ENCODE measurements around the gene WDFY2. TPM values are rescaled to one million over a fixed set of nuclear protein-coding genes. Genes with fewer than 3 reads are reported as not detected.

WDFY2 gene
- total RNA-seq, 1 experiment from 2014 or later, result 26.4 TPM

GRCh38 chr13:51636349-51636890, 52.2 kb downstream of the WDFY2 start:
- Histone ChIP-seq H3K79me1 (ENCODE audit: insufficient read depth, low read depth, low read length, poor library complexity, severe bottlenecking) (no peaks in the 10 kb centered on the region), H3K4me2 (ENCODE audit: insufficient read depth, insufficient read length, low read length) (no peak overlapping the region), H3K4me1 (ENCODE audit: insufficient read depth, low read length) (peaks cover 11% of the 10 kb centered on the region; the same call in 1 of the 2 replicates), H3K23me2 (ENCODE audit: insufficient read length, low read depth, low read length, poor library complexity, severe bottlenecking) (no peaks in the 10 kb centered on the region), H3K9me3 (ENCODE audit: control insufficient read depth, low read depth, low read length) (no peaks in the 10 kb centered on the region), H3K27ac (ENCODE audit: insufficient read length, low read depth, low read length) (no peak overlapping the region), H3K23ac (ENCODE audit: insufficient read length, low read depth, low read length) (no peak overlapping the region), H3K4ac (ENCODE audit: low read depth, low read length) (no peak overlapping the region), H2BK120ac (ENCODE audit: low read depth, low read length, poor library complexity, severe bottlenecking) (no peak overlapping the region), H2BK15ac (ENCODE audit: low read depth, low read length) (no peak overlapping the region), H2BK12ac (ENCODE audit: insufficient read length, low read depth, low read length) (no peak overlapping the region), H3K27me3 (ENCODE audit: insufficient read depth, low read length) (no peaks in the 10 kb centered on the region), H3K79me2 (ENCODE audit: insufficient read depth, low read length) (no peaks in the 10 kb centered on the region; the same call in 1 of the 2 replicates), H3K56ac (ENCODE audit: insufficient read length, low read depth, low read length) (no peak overlapping the region), H2AFZ (ENCODE audit: low read length) (no peak overlapping the region), H4K20me1 (ENCODE audit: control insufficient read depth, insufficient read depth, insufficient read length) (no peaks in the 10 kb centered on the region), H4K5ac (ENCODE audit: insufficient read length, low read depth, low read length) (no peak overlapping the region), H4K8ac (replicated peaks; ENCODE audit: insufficient read length, low read depth, low read length) (no peak overlapping the region), H4K91ac (ENCODE audit: insufficient read length, low read depth, low read length) (no peak overlapping the region), H3T11ph (ENCODE audit: low read length) (no peak overlapping the region), H3K9ac (ENCODE audit: extremely low read depth, insufficient read length, low read length) (no peak overlapping the region), H3K18ac (ENCODE audit: insufficient read length, low read depth, low read length) (no peak overlapping the region), H2BK20ac (ENCODE audit: low read depth, low read length, poor library complexity, severe bottlenecking) (no peak overlapping the region), H3K14ac (ENCODE audit: insufficient read depth, low read length) (no peak overlapping the region), H2BK5ac (ENCODE audit: insufficient read length, low read length) (no peak overlapping the region), H2AK5ac (ENCODE audit: insufficient read length, low read length) (no peak overlapping the region)
- TF ChIP-seq, protein P1, sequence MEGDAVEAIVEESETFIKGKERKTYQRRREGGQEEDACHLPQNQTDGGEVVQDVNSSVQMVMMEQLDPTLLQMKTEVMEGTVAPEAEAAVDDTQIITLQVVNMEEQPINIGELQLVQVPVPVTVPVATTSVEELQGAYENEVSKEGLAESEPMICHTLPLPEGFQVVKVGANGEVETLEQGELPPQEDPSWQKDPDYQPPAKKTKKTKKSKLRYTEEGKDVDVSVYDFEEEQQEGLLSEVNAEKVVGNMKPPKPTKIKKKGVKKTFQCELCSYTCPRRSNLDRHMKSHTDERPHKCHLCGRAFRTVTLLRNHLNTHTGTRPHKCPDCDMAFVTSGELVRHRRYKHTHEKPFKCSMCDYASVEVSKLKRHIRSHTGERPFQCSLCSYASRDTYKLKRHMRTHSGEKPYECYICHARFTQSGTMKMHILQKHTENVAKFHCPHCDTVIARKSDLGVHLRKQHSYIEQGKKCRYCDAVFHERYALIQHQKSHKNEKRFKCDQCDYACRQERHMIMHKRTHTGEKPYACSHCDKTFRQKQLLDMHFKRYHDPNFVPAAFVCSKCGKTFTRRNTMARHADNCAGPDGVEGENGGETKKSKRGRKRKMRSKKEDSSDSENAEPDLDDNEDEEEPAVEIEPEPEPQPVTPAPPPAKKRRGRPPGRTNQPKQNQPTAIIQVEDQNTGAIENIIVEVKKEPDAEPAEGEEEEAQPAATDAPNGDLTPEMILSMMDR (conservative IDR thresholded peaks at IDR 0.05), result no peak
- Mint-ChIP-seq H3K9me3 (no peaks in the 10 kb centered on the region), H3K27me3 (ENCODE audit: low read depth) (no peaks in the 10 kb centered on the region), H3K4me3 (no peak overlapping the region; a peak in 1 of 5 replicates), H3K36me3 (ENCODE audit: insufficient read depth in 1 of 3, low read depth in 3 of 3) (no peaks in the 10 kb centered on the region; a peak in 1 of 7 replicates), H3K27ac (peak overlapping the region in 1 of 3 experiments; percentile 49; a peak in 2 of 7 replicates), H3K4me1 (peaks cover 62 to 71% of the 10 kb centered on the region in 2 experiments)
- DNase-seq, result no peak
- WGBS (ENCODE audit: extremely low coverage, insufficient read length, low lambda C conversion rate), result no CpG with 5 or more reads among the region's 7 CpGs
